Measurements from ENCODE around the gene WASHC3.

WASHC3 gene

DNA sequence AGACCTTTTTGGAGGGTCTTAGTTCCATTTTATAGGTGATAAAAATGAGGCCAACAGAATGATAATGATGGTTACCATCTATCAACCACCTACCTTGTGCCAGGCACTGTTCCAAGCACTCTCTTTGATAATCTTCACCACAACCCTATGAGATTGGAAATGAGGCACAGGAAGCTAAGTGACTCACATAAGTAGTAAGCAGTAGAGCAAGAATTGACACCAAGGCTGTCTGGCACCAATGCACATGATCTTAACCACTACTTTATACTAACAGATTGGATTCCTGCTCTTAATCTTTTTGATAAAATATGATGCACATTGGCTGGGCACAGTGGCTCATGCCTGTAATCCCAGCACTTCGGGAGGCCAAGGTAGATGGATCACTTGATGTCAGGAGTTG is 93.0 kb downstream of the WASHC3 start:
- no peak for DNase-seq (ENCODE audit: low read depth in 2 of 2)

- DNase-seq (ENCODE audit: low read depth in 2 of 2): no peak
Measured at GRCh38 chr12:101967506-101967905, 94.3 kb downstream of the WASHC3 start.

DNA sequence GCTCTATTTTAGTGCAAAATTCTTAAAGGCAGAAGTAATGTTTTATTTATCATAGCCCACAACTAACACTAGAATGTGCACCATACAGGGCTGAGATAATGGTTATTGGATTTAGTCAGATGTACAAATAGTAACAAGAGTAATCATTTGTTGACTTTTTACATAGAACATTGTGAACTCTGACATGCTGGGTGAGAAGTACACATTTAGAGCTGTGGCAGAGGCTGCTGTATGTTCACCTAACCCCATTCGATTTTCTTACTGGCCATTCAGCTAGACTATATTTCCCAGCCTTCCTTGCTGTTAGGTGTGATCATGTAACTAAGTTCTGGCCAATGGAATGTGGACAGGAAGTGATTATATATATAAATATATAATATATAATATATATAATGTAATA is 95.3 kb downstream of the WASHC3 start:
- no peak for DNase-seq (ENCODE audit: low read depth in 2 of 2)

DNA sequence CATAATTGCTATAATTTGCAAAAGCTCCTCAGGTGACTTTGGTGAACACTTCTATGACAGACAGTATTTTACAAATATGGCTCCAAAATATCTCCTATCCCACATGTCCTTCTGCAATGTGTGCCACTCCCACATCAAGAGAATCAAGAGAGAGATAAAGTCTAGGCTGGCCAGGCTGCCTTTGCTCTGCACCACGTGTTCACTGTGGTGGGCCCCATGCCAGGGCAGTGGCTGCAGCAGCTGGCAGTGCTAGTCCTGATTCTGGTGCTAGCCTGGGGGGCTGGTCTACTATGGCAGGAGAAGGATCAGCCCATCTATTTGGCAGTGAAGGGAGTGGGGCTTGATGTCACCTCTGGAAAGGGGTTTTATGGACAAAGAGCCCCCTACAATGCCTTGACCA is 98.1 kb downstream of the WASHC3 start:
- DNase-seq (ENCODE audit: low read depth in 2 of 2): no peak

Measured in stimulated activated CD8-positive, alpha-beta memory T cell treated with anti-CD3 and anti-CD28 coated beads, Interleukin-15, amount 100 ng/mL, for 4 hours (primary cell).